ENCODE data around the gene IFRD2.

Gene IFRD2

DNA sequence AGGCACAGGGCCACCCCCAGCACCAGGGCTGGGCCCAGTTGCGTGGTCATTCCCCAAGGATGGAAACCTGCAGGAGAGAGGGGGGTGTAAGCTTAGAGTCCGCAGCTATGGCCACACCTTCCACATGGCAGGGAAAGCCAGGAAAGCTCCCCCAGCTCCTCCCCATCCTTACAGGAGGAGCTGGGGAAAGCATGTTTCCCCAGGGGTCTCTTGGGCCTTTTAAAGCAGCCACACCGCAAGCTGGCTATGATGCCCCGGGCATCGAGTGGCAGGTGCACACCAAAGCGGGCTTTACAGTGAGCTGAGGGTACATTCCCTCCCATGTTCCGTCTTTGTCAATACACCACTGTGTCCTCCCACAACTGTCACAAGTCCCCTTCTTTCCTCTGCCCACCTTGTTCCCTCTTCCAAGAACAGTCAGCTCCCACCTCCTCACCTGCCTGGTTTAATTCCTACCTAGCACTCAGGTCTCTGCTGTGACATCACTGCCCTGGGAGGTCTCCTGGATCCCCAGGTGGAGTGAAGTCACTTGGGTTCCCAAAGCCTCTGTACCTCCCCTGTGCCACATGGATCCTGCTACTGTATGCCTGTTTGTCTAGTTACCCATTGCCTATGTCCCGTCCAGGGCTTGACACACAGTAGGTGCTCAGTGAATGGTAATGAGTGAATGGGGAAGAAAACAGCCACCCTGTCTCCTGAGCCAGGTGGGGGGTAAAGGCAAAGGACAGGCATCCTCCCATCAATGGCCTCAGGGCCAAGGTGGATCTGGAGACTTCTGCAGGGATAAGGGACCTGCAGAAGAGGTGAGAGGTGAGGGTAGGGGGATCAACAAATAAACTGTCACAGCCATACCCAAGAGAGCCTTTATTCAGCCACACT, 3.6 kb upstream of the IFRD2 start:
- Histone ChIP-seq H3K27me3 (ENCODE audit: control insufficient read depth in 1 of 2, insufficient read depth in 2 of 2, low read length in 2 of 2) (no peaks in the 10 kb centered on the region), H3K9ac (ENCODE audit: low read depth in 1 of 2, low read length in 2 of 2) (no peak overlapping the region), H3K36me3 (ENCODE audit: control insufficient read depth in 1 of 2, insufficient read depth in 2 of 2, low read length in 2 of 2) (no peaks in the 10 kb centered on the region), H3K9me3 (ENCODE audit: control insufficient read depth in 1 of 2, low read length in 2 of 2) (no peaks in the 10 kb centered on the region), H3K27ac (ENCODE audit: low read depth, low read length) (no peak overlapping the region), H3K4me1 (ENCODE audit: control insufficient read depth in 1 of 2, insufficient read depth in 2 of 2, low read length in 2 of 2) (peaks cover 40 to 44% of the 10 kb centered on the region in 2 donors), H3K4me3 (ENCODE audit: low read depth in 1 of 2, low read length in 2 of 2) (no peak overlapping the region)

DNA sequence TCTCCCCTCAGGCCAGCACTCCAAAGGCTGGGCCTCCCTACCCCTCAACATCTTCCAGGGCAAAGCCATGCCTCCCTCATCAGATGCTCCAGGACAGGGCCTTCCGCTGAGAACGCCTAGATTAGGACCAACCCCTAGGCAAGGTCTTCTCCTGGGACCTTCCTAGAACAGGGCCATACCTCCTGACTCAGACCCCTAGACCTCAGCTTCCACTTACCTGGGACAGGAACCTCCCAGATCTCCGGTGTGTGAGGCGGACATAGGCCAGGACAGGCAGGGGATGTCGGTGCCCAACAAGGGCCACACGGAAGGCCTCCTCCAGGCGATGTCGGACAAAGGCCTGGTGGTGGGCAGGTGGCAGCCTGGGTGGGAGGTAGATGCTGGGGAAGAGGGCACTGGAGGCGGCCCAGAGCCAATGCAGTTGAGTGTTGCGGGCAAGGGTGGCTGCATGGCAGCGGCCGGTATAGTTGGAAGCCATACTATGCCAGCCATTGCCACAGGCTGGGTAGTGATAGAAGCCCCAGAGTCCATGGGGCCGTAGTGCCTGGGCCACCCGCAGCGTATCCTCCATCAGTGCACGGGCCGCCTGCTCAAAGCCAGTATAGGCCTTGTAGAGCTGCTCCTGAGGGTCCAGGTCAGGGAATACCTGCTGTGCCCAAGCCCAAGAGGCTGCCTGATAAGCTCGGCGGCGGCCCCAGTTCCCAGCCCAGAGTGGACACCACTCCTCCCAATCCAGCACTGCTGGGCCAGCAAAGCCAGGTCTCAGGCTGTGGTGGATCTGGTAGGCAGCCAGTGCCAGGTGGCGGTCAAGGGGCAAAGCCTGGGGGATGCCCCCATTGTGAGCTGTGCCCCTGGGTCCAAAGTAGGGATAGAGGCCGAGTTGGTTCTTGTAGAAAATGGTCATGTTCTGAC, 2.5 kb upstream of the IFRD2 start:
- Histone ChIP-seq H3K4me1 (ENCODE audit: control insufficient read depth in 1 of 2, insufficient read depth in 2 of 2, low read length in 2 of 2) (peaks cover 37 to 42% of the 10 kb centered on the region in 2 donors), H3K4me3 (ENCODE audit: low read depth in 1 of 2, low read length in 2 of 2) (no peak overlapping the region), H3K36me3 (ENCODE audit: control insufficient read depth in 1 of 2, insufficient read depth in 2 of 2, low read length in 2 of 2) (peaks cover 7 to 9% of the 10 kb centered on the region in 2 donors), H3K27me3 (ENCODE audit: control insufficient read depth in 1 of 2, insufficient read depth in 2 of 2, low read length in 2 of 2) (no peaks in the 10 kb centered on the region), H3K9me3 (ENCODE audit: control insufficient read depth in 1 of 2, low read length in 2 of 2) (no peaks in the 10 kb centered on the region), H3K27ac (ENCODE audit: low read depth, low read length) (no peak overlapping the region), H3K9ac (ENCODE audit: low read depth in 1 of 2, low read length in 2 of 2) (no peak overlapping the region)

DNA sequence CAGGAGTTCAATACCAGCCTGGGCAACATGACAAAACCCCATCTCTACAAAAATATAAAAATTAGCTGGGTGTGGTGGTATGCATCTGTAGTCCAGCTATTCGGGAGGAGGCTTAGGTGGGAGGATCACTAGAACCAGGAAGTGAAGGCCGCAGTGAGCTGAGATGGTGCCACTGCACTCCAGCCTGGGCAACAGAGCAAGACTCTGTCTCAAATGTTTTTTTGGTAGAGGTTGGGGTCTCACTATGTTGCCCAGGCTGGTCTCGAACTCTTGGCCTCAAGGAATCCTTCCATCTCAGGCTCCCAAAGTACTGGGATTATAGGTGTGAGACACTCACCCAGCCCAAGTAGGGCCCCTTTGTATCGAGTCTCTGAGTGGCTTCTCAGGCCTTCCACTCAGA, 1.9 kb upstream of the IFRD2 start:
- H3K27me3 ChIP-seq (ENCODE audit: control insufficient read depth in 1 of 2, insufficient read depth in 2 of 2, low read length in 2 of 2): no peaks in the 10 kb centered on the region
- no peak overlapping the region for H3K4me3 ChIP-seq (ENCODE audit: low read depth in 1 of 2, low read length in 2 of 2)
- peaks cover 36 to 41% of the 10 kb centered on the region in 2 donors for H3K4me1 ChIP-seq (ENCODE audit: control insufficient read depth in 1 of 2, insufficient read depth in 2 of 2, low read length in 2 of 2)
- no peaks in the 10 kb centered on the region for H3K9me3 ChIP-seq (ENCODE audit: control insufficient read depth in 1 of 2, low read length in 2 of 2)
- H3K27ac ChIP-seq (ENCODE audit: low read depth, low read length): no peak overlapping the region
- peaks cover 13 to 16% of the 10 kb centered on the region in 2 donors for H3K36me3 ChIP-seq (ENCODE audit: control insufficient read depth in 1 of 2, insufficient read depth in 2 of 2, low read length in 2 of 2)
- no peak overlapping the region for H3K9ac ChIP-seq (ENCODE audit: low read depth in 1 of 2, low read length in 2 of 2)

DNA sequence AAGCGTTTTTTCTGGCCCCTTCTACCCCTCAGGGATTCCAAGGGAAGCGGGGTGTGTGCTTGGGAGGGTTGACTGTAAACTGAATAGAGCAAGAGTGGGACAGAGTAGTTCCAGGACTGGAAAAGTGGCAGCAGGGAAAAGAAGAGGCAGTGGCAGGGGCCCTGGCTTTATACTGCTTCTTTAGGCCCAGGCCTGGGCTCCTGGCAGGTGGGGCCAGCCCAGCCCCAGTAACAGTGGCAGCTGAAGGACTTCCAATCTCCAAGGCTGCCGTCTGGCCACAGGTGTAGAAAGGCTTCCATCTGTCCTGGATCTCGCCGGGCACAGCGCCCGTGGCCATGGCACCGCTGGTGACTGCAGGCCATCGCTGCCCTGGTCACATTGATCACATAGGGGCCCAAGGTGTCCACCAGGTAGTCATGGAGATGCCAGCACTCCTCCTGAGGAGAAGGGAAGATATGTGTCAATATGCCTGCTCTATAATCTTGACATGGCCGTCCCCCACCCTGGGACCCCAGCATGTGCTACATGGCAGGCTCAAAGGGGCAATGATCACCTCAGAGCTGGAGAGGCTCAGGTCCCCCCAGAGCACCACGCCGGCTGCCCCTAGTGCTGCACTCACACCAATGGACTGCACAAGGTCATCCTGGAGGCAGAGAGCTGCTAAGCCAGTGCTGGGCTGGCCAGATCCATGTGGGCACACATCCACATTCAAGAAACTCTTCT, 1.0 kb upstream of the IFRD2 start:
- Histone ChIP-seq H3K36me3 (ENCODE audit: control insufficient read depth in 1 of 2, insufficient read depth in 2 of 2, low read length in 2 of 2) (peaks cover 20 to 24% of the 10 kb centered on the region in 2 donors), H3K27ac (ENCODE audit: low read depth, low read length) (no peak overlapping the region), H3K9me3 (ENCODE audit: control insufficient read depth in 1 of 2, low read length in 2 of 2) (no peaks in the 10 kb centered on the region), H3K4me3 (ENCODE audit: low read depth in 1 of 2, low read length in 2 of 2) (peak overlapping the region in 1 of 2 donors; percentile 76), H3K9ac (ENCODE audit: low read depth in 1 of 2, low read length in 2 of 2) (peak overlapping the region; percentile 68 to 86), H3K27me3 (ENCODE audit: control insufficient read depth in 1 of 2, insufficient read depth in 2 of 2, low read length in 2 of 2) (no peaks in the 10 kb centered on the region), H3K4me1 (ENCODE audit: control insufficient read depth in 1 of 2, insufficient read depth in 2 of 2, low read length in 2 of 2) (peaks cover 28 to 33% of the 10 kb centered on the region in 2 donors)

DNA sequence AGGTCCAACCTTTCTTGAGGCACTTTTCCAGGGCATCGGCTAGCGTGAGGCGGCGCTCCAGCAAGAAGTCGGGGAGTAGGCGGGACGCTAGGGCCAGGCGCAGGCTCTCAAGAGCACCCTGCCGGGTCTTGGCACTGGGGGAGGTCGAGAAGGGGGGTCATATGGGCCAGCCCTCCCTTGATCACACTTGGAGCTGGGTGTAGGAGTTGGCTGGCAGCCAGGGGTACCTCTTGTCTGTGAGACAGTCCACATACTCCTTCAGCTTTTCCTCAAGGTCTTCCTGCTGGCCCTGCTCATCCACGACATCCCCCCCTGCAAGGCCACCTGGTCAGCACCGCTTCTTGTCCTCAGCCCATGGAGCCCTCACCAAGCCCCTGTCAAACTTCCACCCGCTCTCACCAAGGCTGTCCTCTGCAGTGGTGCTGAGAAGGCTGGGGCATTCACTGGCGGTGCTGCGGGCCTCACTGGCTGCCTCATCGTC, 2.0 kb downstream of the IFRD2 start:
- Histone ChIP-seq H3K27me3 (ENCODE audit: control insufficient read depth in 1 of 2, insufficient read depth in 2 of 2, low read length in 2 of 2) (no peaks in the 10 kb centered on the region), H3K27ac (ENCODE audit: low read depth, low read length) (no peak overlapping the region), H3K9me3 (ENCODE audit: control insufficient read depth in 1 of 2, low read length in 2 of 2) (no peaks in the 10 kb centered on the region), H3K36me3 (ENCODE audit: control insufficient read depth in 1 of 2, insufficient read depth in 2 of 2, low read length in 2 of 2) (peaks cover 34 to 43% of the 10 kb centered on the region in 2 donors), H3K9ac (ENCODE audit: low read depth in 1 of 2, low read length in 2 of 2) (peak overlapping the region in 1 of 2 donors; percentile 38), H3K4me3 (ENCODE audit: low read depth in 1 of 2, low read length in 2 of 2) (no peak overlapping the region), H3K4me1 (ENCODE audit: control insufficient read depth in 1 of 2, insufficient read depth in 2 of 2, low read length in 2 of 2) (peaks cover 22 to 28% of the 10 kb centered on the region in 2 donors)

DNA sequence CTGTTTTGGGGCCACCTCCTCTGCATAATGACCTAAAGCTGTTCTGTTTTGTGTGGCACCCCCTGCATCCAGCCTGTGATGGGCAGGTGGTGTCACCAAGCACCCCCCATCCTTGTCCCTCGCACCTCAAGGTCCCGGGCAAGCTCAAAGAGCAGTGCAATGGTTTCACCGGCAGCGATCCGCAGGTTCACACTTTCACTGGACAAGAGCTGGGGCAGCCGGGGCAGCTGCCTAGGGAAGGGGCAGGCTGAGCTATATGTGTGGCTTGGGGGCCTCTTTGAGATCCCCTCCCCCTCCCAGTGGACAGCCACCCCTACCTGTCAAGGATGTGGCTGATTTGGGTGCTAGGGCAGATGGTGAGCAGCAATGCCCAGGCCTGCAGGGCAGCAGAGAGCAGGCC, 3.1 kb downstream of the IFRD2 start:
- Histone ChIP-seq H3K27me3 (ENCODE audit: control insufficient read depth in 1 of 2, insufficient read depth in 2 of 2, low read length in 2 of 2) (no peaks in the 10 kb centered on the region), H3K4me3 (ENCODE audit: low read depth in 1 of 2, low read length in 2 of 2) (no peak overlapping the region), H3K9me3 (ENCODE audit: control insufficient read depth in 1 of 2, low read length in 2 of 2) (no peaks in the 10 kb centered on the region), H3K9ac (ENCODE audit: low read depth in 1 of 2, low read length in 2 of 2) (no peak overlapping the region), H3K27ac (ENCODE audit: low read depth, low read length) (no peak overlapping the region), H3K36me3 (ENCODE audit: control insufficient read depth in 1 of 2, insufficient read depth in 2 of 2, low read length in 2 of 2) (peaks cover 34 to 43% of the 10 kb centered on the region in 2 donors), H3K4me1 (ENCODE audit: control insufficient read depth in 1 of 2, insufficient read depth in 2 of 2, low read length in 2 of 2) (peaks cover 22 to 28% of the 10 kb centered on the region in 2 donors)

DNA sequence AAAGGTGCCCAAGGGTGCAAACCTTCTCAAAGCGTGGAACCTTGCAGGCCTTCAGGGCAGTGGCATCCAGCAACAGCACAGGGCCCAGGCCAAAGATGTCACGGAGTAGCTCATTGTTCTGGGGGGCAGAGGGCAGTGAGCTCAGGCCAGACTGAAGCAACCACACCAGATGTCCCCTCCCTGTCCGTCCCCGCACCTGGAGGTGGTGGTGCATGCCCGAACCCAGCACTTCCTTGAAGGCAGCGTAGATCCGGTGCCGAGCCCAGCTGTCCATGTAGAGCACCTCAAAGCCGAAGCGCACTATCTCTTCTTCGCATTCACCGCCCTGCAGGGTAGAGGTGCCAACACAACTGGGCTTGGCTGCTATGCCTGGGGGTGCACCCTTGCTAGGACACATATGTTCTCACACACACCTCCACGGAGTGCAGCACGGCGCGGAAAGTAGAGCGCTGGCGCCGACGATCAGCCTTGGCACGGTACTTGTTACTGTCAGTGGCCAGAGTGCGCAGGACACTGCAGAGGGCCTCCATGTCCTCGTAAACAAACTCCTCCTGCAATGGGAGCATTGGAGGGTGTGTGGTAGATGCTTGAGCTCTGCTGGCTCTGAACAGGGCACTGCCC, 3.7 kb downstream of the IFRD2 start:
- Histone ChIP-seq H3K27ac (ENCODE audit: low read depth, low read length) (no peak overlapping the region), H3K4me3 (ENCODE audit: low read depth in 1 of 2, low read length in 2 of 2) (no peak overlapping the region), H3K27me3 (ENCODE audit: control insufficient read depth in 1 of 2, insufficient read depth in 2 of 2, low read length in 2 of 2) (no peaks in the 10 kb centered on the region), H3K9ac (ENCODE audit: low read depth in 1 of 2, low read length in 2 of 2) (no peak overlapping the region), H3K4me1 (ENCODE audit: control insufficient read depth in 1 of 2, insufficient read depth in 2 of 2, low read length in 2 of 2) (peaks cover 22 to 28% of the 10 kb centered on the region in 2 donors), H3K9me3 (ENCODE audit: control insufficient read depth in 1 of 2, low read length in 2 of 2) (no peaks in the 10 kb centered on the region), H3K36me3 (ENCODE audit: control insufficient read depth in 1 of 2, insufficient read depth in 2 of 2, low read length in 2 of 2) (peaks cover 34 to 43% of the 10 kb centered on the region in 2 donors)

DNA sequence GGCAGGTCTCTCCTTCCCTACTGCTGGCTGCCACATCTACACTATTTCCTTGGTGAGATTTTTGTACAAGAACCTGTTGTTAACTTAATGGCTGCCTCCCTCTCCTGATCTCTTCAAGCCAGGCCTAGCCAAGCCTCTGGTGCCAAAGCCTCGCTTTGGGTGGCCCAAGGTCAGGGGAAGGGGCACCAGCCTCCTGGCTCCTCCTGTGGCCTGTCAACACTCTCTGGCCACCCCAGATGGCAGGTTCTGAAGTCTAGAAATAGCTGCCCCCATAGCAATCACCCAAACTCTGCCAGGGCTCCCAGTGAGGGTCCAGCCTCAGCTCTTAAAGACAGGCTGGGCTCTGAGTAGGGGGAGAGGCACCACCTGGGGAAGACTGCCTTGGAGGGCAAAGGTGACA, 5.0 kb downstream of the IFRD2 start:
- H3K4me3 ChIP-seq (ENCODE audit: low read depth in 1 of 2, low read length in 2 of 2): no peak overlapping the region
- no peaks in the 10 kb centered on the region for H3K27me3 ChIP-seq (ENCODE audit: control insufficient read depth in 1 of 2, insufficient read depth in 2 of 2, low read length in 2 of 2)
- no peak overlapping the region for H3K27ac ChIP-seq (ENCODE audit: low read depth, low read length)
- no peaks in the 10 kb centered on the region for H3K9me3 ChIP-seq (ENCODE audit: control insufficient read depth in 1 of 2, low read length in 2 of 2)
- peaks cover 34 to 43% of the 10 kb centered on the region in 2 donors for H3K36me3 ChIP-seq (ENCODE audit: control insufficient read depth in 1 of 2, insufficient read depth in 2 of 2, low read length in 2 of 2)
- H3K9ac ChIP-seq (ENCODE audit: low read depth in 1 of 2, low read length in 2 of 2): no peak overlapping the region
- peaks cover 15 to 20% of the 10 kb centered on the region in 2 donors for H3K4me1 ChIP-seq (ENCODE audit: control insufficient read depth in 1 of 2, insufficient read depth in 2 of 2, low read length in 2 of 2)

All from duodenal mucosa (tissue), 2 donors.